HG03097 (cell line): ENCODE measurements around the gene MCTP1.
A peak's percentile ranks its signal among the peaks of the same experiment; 100 is the strongest.

ENCODE experiments used
- ATAC-seq: cut with Tn5 transposase; IDR thresholded peaks from one replicate; pipeline ENCODE4 v1.9.1; 2021; ENCODE audit not compliant: unreplicated experiment, low FRiP score

MCTP1 gene

DNA sequence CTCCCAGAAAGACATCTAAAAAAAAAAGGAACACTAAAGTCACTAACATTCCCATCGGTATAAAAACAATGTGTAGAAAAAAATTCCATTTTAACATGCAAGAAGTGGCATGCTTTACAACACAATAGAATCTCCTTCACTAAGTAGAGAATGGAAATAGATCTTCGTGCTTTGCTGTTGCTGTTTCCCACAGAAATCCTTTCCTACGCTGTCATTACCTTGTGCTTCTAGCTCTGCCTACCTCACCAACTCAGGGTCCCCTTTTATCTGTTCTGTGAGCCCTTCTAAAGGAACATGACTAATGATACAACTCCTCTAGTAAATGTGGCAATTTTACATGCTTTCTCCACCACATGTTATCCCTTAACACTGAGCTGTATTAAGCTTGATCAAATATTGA, 202.9 kb downstream of the MCTP1 start:
- no peak for ATAC-seq

DNA sequence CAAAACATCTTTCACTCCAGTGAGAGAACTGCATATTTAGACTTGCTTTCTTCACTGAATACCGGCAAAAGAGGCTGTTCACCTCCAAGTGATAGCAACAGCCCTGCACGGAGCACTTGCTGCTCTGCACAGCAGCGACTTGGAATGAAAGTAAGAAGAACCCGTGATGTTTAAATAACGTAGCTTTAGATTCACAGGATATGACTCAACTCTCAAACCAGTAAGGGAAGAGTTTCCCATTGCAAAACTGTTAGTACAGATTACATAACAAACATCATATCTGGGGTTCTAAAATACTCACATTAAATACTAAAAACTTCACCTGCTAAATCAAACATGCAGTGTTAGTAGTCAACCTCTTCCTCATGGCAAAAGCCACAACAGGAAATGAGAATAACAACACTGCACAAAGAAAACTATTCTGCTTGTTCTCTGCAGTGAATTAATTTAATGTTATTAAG, 203.4 kb downstream of the MCTP1 start:
- peak; percentile 94 for ATAC-seq

DNA sequence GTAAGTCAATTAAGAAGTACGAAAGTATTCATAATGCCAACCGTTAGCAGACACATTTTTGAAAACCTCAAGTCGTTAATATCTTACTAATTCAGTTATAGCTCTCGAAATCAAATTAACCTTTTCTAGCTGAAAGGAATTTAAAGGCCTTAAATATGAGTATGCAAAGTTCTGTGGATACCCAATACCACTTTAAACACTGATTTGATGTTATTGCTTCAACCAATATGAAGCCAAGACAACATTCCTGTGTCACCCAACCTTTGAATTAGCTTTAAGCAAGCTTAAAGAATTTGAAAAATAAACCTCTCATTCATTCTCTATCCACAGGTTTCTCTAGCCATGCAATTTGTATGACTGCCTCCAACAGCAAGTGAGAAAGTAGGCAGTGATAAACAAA, 204.5 kb downstream of the MCTP1 start:
- ATAC-seq = no peak

DNA sequence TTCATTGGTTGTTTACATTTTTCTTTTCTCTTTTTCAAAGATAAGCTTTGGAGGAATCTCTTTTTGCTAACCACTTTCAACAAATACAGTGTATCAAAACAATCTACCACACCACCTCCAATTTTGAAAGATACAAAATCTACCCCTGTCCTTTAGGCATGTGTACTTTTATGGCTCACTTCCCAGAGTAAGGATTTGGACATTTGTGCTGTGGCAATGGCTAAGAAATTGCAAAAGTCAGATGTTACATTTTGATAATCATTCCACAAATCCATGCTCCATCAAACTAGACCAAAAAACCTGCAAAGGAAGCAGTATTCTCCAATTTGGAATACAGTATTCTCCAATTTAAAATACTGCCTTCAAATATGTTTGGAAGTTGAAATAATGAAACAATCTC, 204.9 kb downstream of the MCTP1 start:
- ATAC-seq = no peak

DNA sequence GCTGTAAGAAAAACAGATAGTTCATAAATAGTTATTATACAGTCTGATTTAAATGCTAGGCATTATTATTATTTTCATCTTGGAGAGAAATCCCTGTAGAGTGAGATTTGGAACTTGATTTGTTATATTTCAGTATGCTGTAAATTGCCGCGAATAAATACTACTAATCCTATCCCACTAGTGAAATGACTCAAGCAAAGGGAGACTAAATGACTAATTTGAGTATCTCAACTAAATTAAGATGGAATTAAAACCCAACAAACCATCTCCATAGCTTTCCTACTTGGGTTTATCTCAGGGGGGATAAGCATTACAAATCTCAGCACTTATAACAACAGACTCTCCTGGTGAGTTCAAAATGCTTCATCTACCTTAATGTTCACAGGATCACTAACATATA, 206.0 kb downstream of the MCTP1 start:
- ATAC-seq = no peak

DNA sequence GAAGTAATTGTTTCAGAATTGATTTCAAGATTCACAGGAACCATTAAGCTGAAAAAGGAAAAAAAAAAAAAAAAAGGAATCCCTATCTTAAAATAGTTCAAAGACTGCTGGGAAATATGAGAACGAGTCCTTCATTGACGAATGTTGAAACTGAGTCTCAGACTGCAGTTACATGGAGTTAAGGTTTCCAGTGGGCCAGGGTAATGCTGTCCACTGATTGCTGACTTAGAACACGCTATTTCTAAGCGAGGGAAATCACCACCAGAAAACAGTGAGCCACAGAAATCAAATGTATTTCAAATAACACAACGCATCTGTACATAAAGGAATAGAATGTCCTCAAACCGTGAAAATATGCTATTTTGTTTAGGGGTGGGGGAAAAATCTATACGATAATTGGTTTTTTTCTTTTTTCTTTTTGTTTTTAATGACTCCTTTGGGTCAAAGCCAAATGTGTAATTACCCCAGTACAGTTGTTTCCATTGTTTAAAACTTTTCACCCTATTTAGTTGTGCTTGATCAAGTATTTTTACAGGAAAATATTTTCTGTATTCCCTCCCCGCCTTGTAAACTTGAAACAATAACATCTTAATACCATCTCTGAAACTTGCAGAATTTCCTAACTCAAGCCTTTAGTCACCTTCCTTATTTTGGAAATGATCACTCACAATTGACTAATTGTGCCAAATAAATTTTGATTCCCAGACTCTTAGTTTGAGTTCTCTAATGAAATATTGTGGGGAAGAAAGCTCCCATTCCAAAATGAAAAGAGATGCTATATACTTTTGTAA, 208.3 kb downstream of the MCTP1 start:
- ATAC-seq = no peak

DNA sequence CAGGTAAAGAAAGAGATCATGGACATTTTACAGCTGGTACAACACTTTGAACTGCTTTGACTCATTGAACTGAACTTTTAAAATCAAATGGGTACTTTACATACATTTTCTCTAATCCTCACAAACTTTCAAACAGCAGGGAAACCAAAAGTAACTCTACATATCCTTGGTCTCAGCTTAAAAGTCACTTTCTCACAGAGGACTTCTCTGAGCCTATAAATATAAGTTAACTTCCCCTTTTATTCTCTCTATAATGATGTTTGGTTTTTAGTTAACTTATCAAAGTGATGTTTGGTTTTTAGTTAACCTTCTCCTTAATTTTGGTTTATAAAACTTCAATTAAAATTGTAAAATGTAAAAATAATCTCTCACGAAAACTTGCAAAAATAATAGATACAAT, 209.8 kb downstream of the MCTP1 start:
- ATAC-seq = no peak

DNA sequence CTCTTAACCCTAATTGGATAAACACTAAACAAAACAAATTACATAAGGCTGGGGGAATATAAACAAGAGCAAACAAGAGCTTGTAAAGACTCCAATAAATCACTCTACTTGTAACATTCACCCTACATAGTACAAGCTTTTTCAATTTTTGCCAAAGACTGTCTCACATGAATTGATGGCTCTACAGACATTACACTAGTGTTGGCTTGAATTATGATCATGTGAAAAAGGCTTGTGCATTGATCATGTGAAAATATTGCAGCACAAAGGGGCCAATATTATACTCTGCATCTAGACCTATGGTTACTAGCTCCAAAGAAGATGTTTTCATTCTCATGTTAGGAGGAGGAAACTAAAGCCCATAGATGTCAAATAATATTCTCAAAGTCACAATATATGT, 212.6 kb downstream of the MCTP1 start:
- ATAC-seq = no peak

DNA sequence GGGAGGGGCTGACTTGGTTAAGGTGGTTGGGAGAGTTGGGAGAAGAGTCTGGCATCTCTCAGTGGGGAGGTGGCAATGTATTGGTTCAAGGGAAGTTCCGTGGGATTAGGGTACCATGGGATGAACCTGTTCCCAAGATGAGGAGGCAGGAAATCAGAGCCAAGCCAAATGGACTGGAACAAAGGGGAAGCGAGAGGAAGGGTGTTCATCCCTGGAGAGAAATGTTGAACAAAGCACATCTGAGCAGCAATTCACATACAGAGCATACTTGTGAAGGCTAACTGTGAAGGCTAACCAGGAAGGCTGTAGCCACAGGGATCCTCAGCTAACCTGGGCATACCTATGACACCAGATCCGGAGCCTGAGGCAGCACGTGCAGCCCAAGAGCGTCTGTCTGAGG, 214.0 kb downstream of the MCTP1 start:
- no peak for ATAC-seq

DNA sequence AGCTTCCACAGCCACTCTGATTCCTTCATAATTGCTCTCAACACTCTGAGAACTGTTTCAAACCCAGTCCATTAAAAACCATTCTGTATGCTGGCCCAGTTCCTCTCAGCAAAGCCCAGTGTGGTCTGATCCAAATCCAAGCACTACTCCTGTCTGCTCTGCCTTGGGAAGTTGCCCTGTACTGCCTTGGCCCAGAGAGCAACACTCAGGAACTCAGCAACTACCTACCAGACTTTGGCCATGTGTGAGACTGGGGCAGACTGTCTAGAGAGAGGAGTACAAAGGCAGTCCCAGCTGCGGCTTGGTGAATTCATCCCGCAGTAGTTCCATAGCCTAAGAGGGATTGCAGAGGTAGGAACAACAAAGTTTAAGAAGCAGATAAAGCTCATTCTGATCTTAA, 214.4 kb downstream of the MCTP1 start:
- no peak for ATAC-seq

DNA sequence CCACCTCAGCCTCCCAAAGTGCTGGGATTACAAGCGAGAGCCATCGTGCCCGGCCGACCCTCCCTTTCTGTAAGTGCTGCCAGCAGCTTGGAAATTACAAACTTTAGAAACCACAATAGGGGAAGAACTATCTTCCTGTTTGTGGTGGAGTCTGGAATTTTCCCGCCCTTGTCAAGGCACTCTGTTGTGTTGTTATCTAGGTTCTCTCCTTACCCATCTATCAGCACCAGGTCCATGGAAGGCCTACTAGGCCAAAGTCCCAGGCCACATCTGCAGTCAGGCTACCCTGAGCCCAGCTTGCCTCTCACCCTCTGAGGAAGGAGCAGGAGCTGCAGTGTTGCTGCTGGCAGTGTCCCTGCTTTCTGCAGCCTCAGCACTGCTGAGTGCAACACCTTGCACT, 214.9 kb downstream of the MCTP1 start:
- no peak for ATAC-seq

DNA sequence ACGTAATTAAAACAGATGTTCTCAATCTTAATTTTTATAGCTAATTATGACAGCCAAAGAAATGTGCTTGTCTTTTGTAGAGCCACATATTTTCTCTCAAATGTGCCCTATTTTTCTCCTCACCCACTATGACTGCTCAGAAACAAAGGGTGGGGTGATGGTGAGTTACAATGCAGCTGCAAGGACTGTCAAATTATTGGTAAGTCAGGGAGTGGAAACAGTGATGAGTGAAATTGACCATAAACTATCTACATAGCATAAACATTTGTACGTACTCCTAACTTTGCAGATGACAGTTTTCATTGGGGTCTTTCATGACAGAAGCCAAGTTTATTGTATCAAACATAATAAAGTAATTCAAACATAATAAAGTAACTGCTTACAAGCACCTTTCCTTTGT, 215.9 kb downstream of the MCTP1 start:
- no peak for ATAC-seq

DNA sequence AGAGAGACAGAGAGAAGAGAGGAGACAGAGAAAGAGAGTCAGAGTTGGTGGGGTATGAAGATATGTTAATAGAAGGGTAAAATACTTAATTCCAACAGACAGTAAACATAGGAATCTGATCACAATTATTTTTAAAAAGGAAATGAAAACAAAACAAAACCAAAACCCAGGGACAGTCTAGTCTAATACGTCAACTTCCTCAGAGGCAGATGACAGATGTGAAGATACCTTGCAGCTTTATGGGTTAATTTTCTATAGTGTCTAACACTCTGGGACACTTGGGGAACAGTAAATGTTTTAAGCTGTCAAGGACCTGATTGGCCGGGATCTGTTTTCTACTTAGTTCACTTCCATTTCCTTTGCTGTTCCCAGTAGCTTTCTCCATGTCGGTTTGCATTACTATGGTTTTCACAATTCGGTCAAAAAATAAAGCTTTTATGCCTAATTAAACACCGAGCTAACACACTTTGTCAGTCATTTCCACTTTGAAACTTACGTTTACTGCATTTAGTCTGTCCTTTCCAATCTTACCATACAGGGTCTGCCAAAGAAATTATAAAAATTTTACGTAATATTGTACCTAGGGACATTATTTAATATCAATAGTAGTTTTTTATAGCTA, 216.5 kb downstream of the MCTP1 start:
- ATAC-seq = peak; percentile 47

DNA sequence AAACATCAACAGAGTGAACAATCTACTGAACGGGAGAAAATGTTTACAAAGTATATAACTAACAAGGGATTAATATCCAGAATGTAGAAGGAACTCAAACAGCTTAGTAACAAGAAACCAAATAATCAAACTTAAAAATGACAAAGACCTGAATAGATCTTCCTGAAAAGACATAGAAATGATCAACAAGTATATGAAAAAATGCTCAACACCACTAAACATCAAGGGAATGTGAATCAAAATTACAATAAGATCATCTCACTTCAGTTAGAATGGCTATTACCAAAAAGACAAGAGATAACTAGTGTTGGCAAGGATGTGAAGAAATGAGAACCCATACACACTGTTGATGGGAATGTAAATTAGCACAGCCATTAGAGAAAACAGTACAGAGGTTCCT, 218.8 kb downstream of the MCTP1 start:
- no peak for ATAC-seq

DNA sequence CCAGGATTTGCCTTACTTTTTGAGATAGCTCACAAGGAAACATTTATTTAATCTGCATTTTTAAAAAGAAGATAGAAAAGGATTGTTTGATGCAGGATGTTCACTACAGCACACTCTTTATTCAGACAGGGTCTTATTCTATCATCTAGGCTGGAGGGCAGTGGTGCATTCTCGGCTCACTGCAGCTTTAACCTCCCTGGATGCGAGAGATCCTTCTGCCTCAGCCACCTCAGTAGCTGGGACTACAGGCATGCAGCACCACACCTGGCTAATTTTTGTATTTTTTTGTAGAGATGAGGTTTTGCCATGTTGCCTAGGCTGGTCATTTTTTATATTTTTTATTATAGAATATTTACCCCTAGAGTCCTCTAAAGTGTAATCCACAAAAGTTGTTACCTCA, 221.4 kb downstream of the MCTP1 start:
- ATAC-seq = no peak

DNA sequence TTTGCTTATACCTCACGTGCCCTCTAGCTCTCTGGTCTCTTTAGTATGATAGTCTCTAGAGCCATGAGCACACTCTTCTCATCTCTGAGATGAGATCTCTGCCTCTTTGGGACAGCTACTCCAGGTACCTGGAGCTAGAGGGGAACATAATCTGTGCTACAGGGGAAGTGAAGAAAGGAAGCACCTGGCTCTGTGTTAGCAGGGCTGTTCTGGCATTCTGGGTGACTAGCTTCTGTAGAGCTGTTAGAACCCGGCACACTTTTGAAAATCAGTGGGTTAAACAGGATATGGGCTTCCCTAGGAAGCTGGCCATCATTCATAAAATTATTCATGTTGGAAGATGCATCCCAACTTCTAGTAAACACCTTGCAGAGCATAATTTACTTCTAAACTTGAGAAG, 224.8 kb downstream of the MCTP1 start:
- ATAC-seq = no peak

DNA sequence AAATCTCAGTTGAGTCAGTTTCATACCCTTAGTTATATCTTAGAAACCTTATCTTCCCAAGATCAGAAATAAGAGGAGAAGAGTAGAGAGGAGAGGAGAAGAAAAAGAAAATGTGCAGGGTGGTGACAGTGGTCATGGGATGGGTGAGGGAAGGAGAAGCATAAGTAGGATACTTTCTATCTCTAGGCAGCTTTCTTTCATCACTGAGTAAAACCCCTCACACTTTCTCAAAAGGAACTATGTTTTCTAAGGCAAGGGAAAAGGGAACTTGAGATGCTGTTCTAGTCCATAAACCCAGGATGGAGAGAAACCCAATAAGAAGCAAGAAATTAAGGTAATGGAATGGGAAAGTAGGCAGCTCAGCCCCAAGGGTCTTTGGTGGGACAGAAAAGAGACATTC, 225.3 kb downstream of the MCTP1 start:
- ATAC-seq = no peak

DNA sequence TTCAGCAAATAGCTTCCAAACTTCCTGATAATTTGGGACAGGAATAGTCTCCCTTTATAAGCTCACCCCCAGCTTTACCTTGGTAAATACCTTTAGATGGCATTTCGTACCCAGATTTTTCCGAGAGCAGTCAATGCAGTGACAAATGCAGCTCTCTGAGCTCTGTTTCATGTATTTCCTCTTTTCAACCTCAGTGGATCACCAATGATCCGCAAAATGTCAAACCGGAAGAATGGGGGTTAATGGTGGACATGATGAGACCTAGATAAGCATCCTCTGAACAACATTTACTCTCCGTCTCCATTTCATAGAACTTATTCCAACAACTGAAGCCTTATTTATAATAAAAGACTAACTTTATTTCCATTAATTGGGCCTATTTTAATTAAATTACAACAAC, 227.3 kb downstream of the MCTP1 start:
- no peak for ATAC-seq

DNA sequence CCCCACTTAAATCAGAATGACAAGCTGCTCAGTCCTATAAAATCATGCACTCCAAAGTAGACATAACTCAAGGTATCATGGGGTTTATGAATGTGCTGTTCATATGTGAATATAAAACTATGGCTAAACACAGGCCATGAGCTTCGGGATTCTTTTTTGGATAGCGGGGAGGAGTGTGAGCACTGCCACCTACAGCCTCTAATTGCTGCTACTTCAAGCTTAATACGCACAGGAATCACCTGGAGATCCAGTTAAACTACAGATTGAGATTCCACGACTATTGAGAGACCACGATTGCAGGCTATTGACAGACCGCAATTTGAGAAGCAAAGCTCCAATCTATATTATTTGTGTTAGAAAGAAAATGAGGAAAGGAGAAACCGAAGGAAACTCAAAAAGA, 231.6 kb downstream of the MCTP1 start:
- ATAC-seq = no peak

DNA sequence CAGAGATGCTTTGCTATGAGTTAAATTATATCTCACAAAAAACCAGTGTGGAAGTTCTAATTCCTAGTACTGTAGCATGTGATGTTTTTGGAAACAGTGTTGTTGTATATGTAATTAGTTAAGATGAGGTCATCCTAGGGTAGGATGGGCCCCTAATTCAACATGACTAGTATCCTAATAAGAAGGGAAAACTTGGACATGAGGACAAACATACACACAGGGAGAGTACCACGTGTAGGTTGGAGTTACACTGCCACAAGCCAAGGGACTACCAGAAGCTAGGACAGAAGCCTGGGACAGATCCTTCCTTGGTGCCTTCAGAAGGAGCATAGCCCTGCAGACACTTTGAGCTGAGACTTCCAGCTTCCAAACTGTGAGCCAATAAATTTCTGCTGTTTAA, 234.2 kb downstream of the MCTP1 start:
- ATAC-seq = no peak

DNA sequence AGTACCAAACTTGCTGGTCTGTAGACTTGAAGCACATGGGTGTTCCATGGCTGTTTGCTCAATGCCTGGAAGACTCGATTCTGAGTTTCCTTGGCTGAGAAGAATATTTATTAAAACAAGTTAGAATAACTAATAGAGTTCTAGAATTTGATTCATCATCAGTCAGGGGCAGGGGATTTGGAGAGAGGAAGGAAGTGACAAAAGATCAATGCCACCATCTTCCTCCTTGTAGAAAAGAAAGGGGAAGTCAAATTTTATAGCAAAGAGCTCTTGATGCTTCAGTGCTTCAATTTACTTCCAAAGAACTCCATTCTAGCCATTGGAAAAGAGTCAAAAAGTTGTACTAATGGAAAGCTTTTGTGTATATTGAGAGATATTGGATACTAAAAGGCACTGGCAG, 236.3 kb downstream of the MCTP1 start:
- no peak for ATAC-seq

DNA sequence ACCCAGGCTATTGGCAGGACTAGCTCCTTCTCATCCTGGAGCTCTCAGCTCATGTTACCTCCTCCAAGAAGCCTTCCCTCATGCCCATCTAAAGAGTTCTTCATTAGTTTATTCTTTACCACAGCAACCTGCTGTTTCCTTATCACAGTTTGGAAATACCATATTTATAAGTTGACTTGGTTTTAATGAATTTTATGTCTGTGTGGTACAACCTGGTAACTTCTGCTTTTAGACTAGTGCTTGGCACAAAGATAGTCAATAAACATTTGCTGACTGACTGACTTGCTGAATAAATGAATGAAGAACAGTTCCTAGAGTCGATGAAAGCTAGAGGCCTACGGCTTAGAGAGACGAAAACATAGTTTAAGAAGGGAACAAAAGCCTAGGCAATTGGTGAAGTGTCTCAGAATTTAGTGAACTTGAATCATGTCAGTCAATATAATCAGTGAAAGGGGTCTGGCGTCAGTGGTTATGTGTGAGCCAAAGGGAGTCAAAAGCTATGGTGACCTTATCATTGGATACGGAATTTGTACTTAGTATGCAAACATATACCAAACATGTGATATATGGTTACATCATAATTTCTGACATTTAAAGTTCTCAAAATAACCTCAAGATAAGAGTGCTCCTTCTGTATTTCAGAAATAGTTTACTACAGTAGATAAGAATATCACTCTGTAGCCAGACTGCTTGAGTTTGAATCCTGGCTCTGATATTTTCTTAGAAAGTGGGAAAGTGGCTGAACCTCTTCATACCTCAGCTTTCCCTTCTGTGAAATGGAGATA, 239.5 kb downstream of the MCTP1 start:
- no peak for ATAC-seq
